C4-2B (cell line): Measurements from ENCODE around the gene ELMO2.

Experiments used
- H3K27ac ChIP-seq: fragments of 450-650 bp; 2 replicates; pipeline ENCODE4 v1.5.1; 2017
- CTCF ChIP-seq: fragments of 450-650 bp; conservative IDR thresholded peaks from 2 replicates; pipeline ENCODE4 v1.5.1; 2017; ENCODE audit warnings: mild to moderate bottlenecking
- ZFX ChIP-seq: fragments of 450-650 bp; IDR thresholded peaks from 2 replicates; pipeline ENCODE4 v1.6.1; 2017

Gene ELMO2

GRCh38 chr20:46377518-46377917, 28.9 kb downstream of the ELMO2 start:
- no peak for TF ChIP-seq CTCF
- TF ChIP-seq ZFX = no peak
- no peak overlapping the region for H3K27ac ChIP-seq

GRCh38 chr20:46376196-46376785, 30.1 kb downstream of the ELMO2 start:
- H3K27ac ChIP-seq = no peak overlapping the region
- TF ChIP-seq CTCF (no peak), ZFX (no peak)

- H3K27ac ChIP-seq = no peak overlapping the region
- TF ChIP-seq ZFX = no peak
These were observed 30.6 kb downstream of the ELMO2 start for GRCh38 chr20:46375771-46376170.

- TF ChIP-seq CTCF (no peak), ZFX (no peak)
- H3K27ac ChIP-seq = no peak overlapping the region
These were observed 32.0 kb downstream of the ELMO2 start for GRCh38 chr20:46374383-46374782.

GRCh38 chr20:46371656-46372055, 34.8 kb downstream of the ELMO2 start:
- H3K27ac ChIP-seq = no peak overlapping the region

GRCh38 chr20:46368902-46369268, 37.5 kb downstream of the ELMO2 start:
- H3K27ac ChIP-seq = no peak overlapping the region

More at GRCh38 chr20:46371656-46372055, 34.8 kb downstream of the ELMO2 start:
- no peak for TF ChIP-seq CTCF
- TF ChIP-seq ZFX = no peak

GRCh38 chr20:46367967-46368901, 38.2 kb downstream of the ELMO2 start:
- H3K27ac ChIP-seq = no peak overlapping the region
- TF ChIP-seq ZFX = no peak
- TF ChIP-seq CTCF = no peak

More at GRCh38 chr20:46368902-46369268, 37.5 kb downstream of the ELMO2 start:
- TF ChIP-seq CTCF (no peak), ZFX (no peak)
